ENCODE measurements around the gene CKAP4. TPM values are rescaled to one million over a fixed set of nuclear protein-coding genes. Genes with fewer than 3 reads are reported as not detected.

Gene CKAP4
- total and polyA plus RNA-seq, 4 donors, result 13.1 to 28.0 (median 25.2) TPM

DNA sequence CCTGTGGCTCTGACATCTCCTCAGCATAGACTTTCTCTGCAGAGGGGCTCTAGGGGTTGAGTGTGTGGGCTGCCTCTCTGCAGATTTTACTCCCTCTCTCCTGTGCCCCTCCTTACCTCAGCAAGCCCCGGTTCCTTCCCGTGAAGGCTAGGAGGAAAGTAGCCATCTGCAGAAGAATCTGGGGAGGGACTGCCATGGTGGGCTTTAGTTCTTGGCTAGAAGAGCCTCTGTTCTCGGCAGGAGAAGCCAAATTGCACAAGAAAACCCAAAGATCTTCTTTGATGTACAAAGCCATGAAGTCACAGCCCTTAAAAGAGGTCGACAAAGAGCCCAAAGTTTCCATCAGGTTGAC lies 23.5 kb downstream of the CKAP4 start:
- Histone ChIP-seq H3K36me3 (ENCODE audit: control insufficient read depth in 4 of 4, insufficient read depth in 3 of 4, low read depth in 1 of 4, low read length in 3 of 4) (no peaks in the 10 kb centered on the region), H3K27ac (ENCODE audit: low read depth in 1 of 2, low read length in 2 of 2) (no peak overlapping the region), H3K4me1 (ENCODE audit: control insufficient read depth in 4 of 4, insufficient read depth in 4 of 4, low read length in 3 of 4) (peaks cover 0 to 3% (median 0%) of the 10 kb centered on the region in 4 donors), H3K9ac (ENCODE audit: low read depth in 1 of 2, low read length in 2 of 2) (no peak overlapping the region), H3K4me3 (ENCODE audit: low read depth in 1 of 3, low read length in 3 of 3) (no peak overlapping the region), H3K9me3 (ENCODE audit: control insufficient read depth in 4 of 4, low read length in 3 of 4) (no peaks in the 10 kb centered on the region), H3K27me3 (ENCODE audit: control insufficient read depth in 4 of 4, insufficient read depth in 4 of 4, low read length in 3 of 4) (no peaks in the 10 kb centered on the region)
- WGBS, result 29% methylated on average over 4 of the region's 4 CpGs
- DNase-seq (ENCODE audit: low spot score), result no peak
- TF ChIP-seq, protein P1, sequence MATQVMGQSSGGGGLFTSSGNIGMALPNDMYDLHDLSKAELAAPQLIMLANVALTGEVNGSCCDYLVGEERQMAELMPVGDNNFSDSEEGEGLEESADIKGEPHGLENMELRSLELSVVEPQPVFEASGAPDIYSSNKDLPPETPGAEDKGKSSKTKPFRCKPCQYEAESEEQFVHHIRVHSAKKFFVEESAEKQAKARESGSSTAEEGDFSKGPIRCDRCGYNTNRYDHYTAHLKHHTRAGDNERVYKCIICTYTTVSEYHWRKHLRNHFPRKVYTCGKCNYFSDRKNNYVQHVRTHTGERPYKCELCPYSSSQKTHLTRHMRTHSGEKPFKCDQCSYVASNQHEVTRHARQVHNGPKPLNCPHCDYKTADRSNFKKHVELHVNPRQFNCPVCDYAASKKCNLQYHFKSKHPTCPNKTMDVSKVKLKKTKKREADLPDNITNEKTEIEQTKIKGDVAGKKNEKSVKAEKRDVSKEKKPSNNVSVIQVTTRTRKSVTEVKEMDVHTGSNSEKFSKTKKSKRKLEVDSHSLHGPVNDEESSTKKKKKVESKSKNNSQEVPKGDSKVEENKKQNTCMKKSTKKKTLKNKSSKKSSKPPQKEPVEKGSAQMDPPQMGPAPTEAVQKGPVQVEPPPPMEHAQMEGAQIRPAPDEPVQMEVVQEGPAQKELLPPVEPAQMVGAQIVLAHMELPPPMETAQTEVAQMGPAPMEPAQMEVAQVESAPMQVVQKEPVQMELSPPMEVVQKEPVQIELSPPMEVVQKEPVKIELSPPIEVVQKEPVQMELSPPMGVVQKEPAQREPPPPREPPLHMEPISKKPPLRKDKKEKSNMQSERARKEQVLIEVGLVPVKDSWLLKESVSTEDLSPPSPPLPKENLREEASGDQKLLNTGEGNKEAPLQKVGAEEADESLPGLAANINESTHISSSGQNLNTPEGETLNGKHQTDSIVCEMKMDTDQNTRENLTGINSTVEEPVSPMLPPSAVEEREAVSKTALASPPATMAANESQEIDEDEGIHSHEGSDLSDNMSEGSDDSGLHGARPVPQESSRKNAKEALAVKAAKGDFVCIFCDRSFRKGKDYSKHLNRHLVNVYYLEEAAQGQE (IDR thresholded peaks at IDR 0.05), result no peak
- TF ChIP-seq HNF4A (conservative IDR thresholded peaks at IDR 0.05) (no peak), JUND (IDR thresholded peaks at IDR 0.05) (no peak), SP1 (IDR thresholded peaks at IDR 0.05) (no peak), RAD21 (IDR thresholded peaks at IDR 0.05) (no peak), TAF1 (conservative IDR thresholded peaks at IDR 0.05) (no peak), HNF4G (IDR thresholded peaks at IDR 0.05) (no peak), NR2F2 (IDR thresholded peaks at IDR 0.05) (no peak), FOXA2 (IDR thresholded peaks at IDR 0.05) (no peak), RXRA (IDR thresholded peaks at IDR 0.05) (no peak), EGR1 (IDR thresholded peaks at IDR 0.05; ENCODE audit: low read depth in 2 of 2) (no peak), GABPA (IDR thresholded peaks at IDR 0.05 in 1 of 2, conservative IDR thresholded peaks at IDR 0.05 in 1 of 2) (no peak), YY1 (IDR thresholded peaks at IDR 0.05) (no peak), FOXA1 (IDR thresholded peaks at IDR 0.05) (no peak)
- TF ChIP-seq, protein P2, sequence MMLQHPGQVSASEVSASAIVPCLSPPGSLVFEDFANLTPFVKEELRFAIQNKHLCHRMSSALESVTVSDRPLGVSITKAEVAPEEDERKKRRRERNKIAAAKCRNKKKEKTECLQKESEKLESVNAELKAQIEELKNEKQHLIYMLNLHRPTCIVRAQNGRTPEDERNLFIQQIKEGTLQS (IDR thresholded peaks at IDR 0.05), result no peak
- TF ChIP-seq, protein P3, sequence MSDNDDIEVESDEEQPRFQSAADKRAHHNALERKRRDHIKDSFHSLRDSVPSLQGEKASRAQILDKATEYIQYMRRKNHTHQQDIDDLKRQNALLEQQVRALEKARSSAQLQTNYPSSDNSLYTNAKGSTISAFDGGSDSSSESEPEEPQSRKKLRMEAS (IDR thresholded peaks at IDR 0.05), result no peak
- TF ChIP-seq, protein P4, sequence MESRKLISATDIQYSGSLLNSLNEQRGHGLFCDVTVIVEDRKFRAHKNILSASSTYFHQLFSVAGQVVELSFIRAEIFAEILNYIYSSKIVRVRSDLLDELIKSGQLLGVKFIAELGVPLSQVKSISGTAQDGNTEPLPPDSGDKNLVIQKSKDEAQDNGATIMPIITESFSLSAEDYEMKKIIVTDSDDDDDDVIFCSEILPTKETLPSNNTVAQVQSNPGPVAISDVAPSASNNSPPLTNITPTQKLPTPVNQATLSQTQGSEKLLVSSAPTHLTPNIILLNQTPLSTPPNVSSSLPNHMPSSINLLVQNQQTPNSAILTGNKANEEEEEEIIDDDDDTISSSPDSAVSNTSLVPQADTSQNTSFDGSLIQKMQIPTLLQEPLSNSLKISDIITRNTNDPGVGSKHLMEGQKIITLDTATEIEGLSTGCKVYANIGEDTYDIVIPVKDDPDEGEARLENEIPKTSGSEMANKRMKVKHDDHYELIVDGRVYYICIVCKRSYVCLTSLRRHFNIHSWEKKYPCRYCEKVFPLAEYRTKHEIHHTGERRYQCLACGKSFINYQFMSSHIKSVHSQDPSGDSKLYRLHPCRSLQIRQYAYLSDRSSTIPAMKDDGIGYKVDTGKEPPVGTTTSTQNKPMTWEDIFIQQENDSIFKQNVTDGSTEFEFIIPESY (IDR thresholded peaks at IDR 0.05), result no peak
- TF ChIP-seq, protein P5, sequence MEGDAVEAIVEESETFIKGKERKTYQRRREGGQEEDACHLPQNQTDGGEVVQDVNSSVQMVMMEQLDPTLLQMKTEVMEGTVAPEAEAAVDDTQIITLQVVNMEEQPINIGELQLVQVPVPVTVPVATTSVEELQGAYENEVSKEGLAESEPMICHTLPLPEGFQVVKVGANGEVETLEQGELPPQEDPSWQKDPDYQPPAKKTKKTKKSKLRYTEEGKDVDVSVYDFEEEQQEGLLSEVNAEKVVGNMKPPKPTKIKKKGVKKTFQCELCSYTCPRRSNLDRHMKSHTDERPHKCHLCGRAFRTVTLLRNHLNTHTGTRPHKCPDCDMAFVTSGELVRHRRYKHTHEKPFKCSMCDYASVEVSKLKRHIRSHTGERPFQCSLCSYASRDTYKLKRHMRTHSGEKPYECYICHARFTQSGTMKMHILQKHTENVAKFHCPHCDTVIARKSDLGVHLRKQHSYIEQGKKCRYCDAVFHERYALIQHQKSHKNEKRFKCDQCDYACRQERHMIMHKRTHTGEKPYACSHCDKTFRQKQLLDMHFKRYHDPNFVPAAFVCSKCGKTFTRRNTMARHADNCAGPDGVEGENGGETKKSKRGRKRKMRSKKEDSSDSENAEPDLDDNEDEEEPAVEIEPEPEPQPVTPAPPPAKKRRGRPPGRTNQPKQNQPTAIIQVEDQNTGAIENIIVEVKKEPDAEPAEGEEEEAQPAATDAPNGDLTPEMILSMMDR (IDR thresholded peaks at IDR 0.05; ENCODE audit: low read depth, low read length, missing input control), result no peak
